ENCODE measurements around the gene NEAT1.

DNA sequence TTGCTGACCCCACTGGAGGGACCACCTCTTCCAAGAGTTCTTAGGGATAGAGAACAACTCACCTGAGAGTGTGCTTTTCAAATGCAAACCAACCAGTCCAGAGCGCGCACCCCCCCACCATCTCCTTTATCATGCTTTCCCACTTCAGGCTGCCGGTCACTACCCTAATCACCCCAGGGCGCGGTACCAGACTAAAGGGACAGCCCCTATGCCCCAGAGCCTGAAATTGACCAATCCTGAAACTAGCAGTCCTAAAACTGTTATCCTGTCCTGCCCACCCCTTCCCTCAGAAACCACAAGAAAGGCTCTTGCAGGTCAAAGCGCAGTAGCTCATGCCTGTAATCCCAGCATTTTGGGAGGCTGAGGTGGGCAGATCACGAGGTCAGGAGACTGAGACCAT lies 37.0 kb downstream of the NEAT1 start:
- TF ChIP-seq TAF1 (IDR thresholded peaks at IDR 0.05; ENCODE audit: borderline replicate concordance, insufficient read depth, low read length) (no peak), POLR2AphosphoS5 (IDR thresholded peaks at IDR 0.05; ENCODE audit: low read depth, low read length) (no peak), SIN3A (IDR thresholded peaks at IDR 0.05; ENCODE audit: borderline replicate concordance, insufficient read depth, low read length) (no peak)
- TF ChIP-seq, protein P1, sequence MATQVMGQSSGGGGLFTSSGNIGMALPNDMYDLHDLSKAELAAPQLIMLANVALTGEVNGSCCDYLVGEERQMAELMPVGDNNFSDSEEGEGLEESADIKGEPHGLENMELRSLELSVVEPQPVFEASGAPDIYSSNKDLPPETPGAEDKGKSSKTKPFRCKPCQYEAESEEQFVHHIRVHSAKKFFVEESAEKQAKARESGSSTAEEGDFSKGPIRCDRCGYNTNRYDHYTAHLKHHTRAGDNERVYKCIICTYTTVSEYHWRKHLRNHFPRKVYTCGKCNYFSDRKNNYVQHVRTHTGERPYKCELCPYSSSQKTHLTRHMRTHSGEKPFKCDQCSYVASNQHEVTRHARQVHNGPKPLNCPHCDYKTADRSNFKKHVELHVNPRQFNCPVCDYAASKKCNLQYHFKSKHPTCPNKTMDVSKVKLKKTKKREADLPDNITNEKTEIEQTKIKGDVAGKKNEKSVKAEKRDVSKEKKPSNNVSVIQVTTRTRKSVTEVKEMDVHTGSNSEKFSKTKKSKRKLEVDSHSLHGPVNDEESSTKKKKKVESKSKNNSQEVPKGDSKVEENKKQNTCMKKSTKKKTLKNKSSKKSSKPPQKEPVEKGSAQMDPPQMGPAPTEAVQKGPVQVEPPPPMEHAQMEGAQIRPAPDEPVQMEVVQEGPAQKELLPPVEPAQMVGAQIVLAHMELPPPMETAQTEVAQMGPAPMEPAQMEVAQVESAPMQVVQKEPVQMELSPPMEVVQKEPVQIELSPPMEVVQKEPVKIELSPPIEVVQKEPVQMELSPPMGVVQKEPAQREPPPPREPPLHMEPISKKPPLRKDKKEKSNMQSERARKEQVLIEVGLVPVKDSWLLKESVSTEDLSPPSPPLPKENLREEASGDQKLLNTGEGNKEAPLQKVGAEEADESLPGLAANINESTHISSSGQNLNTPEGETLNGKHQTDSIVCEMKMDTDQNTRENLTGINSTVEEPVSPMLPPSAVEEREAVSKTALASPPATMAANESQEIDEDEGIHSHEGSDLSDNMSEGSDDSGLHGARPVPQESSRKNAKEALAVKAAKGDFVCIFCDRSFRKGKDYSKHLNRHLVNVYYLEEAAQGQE (IDR thresholded peaks at IDR 0.05; ENCODE audit: insufficient read depth in 1 of 2, low read depth in 2 of 2, low read length in 2 of 2): no peak
